Kidney (tissue), 14 donors: ENCODE measurements around the gene ARID5B. TPM values are rescaled to one million over a fixed set of nuclear protein-coding genes. Genes with fewer than 3 reads are reported as not detected.

Experiments
- DNase-seq, 5 donors: peaks; one replicate each; pipeline ENCODE4 v3.0.0-alpha.2; 2013 to 2020
- FAIRE-seq: peaks from 2 replicates; lab custom pipeline; 2012; peaks lifted over from hg19 to GRCh38; lab: Jason Lieb, UNC
- H3K27ac ChIP-seq, 2 donors: one replicate each; pipeline ENCODE4 v1.7.0; 2013; ENCODE audit warnings: low read depth in 2 of 2, low read length in 2 of 2, inconsistent platforms in 1 of 2
- H3K27me3 ChIP-seq: one replicate; pipeline ENCODE4 v1.7.1; 2013; ENCODE audit warnings: low read length, inconsistent platforms; ENCODE audit not compliant: control insufficient read depth, insufficient read depth
- H3K36me3 ChIP-seq, 3 donors: one replicate each; pipeline versions ENCODE4 v1.7.0 to v1.7.1; 2013; ENCODE audit warnings: low read length in 3 of 3, control low read depth in 1 of 3, inconsistent platforms in 1 of 3; ENCODE audit not compliant: insufficient read depth in 3 of 3, control insufficient read depth in 2 of 3
- H3K4me1 ChIP-seq, 3 donors: one replicate each; pipeline versions ENCODE4 v1.7.0 to v1.7.1; 2013; ENCODE audit warnings: low read length in 3 of 3, inconsistent platforms in 1 of 3, low read depth in 1 of 3; ENCODE audit not compliant: control insufficient read depth in 2 of 3, insufficient read depth in 2 of 3
- H3K4me3 ChIP-seq, 3 donors: one replicate each; pipeline versions ENCODE4 v1.7.0 to v1.8.1; 2013; ENCODE audit warnings: low read length in 3 of 3, control low read depth in 1 of 3, inconsistent platforms in 1 of 3
- H3K9ac ChIP-seq, 3 donors: one replicate each; pipeline versions ENCODE4 v1.7.0 to v1.7.1; 2013; ENCODE audit warnings: low read length in 3 of 3, control low read depth in 1 of 3, inconsistent platforms in 1 of 3
- H3K9me3 ChIP-seq, 3 donors: one replicate each; pipeline versions ENCODE4 v1.7.0 to v1.7.1; 2013; ENCODE audit warnings: low read length in 3 of 3, control low read depth in 1 of 3, inconsistent platforms in 1 of 3; ENCODE audit not compliant: control insufficient read depth in 2 of 3, insufficient read depth in 1 of 3
- intact Hi-C: fragments of 100-400 bp; cut with DNase I; formaldehyde crosslinking; loops from one replicate; pipeline ENCODE4 v1.11.1; 2022
- polyA plus RNA-seq: library from polyadenylated mRNA; stranded (reverse); fragments of 350-450 nt; fragmentation: Illumina TruSeq; extraction: RNeasy Lipid Tissue Mini Kit (QIAGEN cat#74804); gene quantifications from one replicate; pipeline ENCODE4 v1.2.3, GENCODE V29; 2014; ENCODE audit warnings: low read depth, low replicate concordance; ENCODE audit not compliant: insufficient read depth
- total RNA-seq: library from RNA; stranded (reverse); fragmentation: NEBNext Ultra II Directional; extraction: Animal tissue kit (Norgen Biotek cat#: 25700); gene quantifications from one replicate; pipeline ENCODE4 v1.2.1, GENCODE V29; 2021
- TF ChIP-seq, protein P1 (sequence below): IDR thresholded peaks from 3 replicates; pipeline ENCODE4 v1.5.1; 2012; ENCODE audit warnings: mild to moderate bottlenecking, moderate library complexity, borderline replicate concordance; ENCODE audit not compliant: insufficient read depth; ENCODE audit errors: extremely low read depth
- donor health status: control.
- donor health status: control.
- donor health status: control.
- donor health status: control.
- donor health status: control.
- donor health status: DM: yes; HTN: yes; CAD: no.
- donor health status: Normal renal cell carcinoma (clear cell type).

ARID5B gene
- total and polyA plus RNA-seq, 2 donors from 2014 or later: 8.6 to 77.9 TPM

- intact Hi-C loops: no loop called here
- H3K4me3 ChIP-seq: no peak overlapping the region
- no peak overlapping the region for H3K27ac ChIP-seq
- FAIRE-seq: no peak
- no peak for DNase-seq
- peaks cover 10 to 16% (median 11%) of the 10 kb centered on the region in 3 donors for H3K4me1 ChIP-seq
- no peaks in the 10 kb centered on the region for H3K9me3 ChIP-seq
- no peak overlapping the region for H3K9ac ChIP-seq
- H3K36me3 ChIP-seq: no peaks in the 10 kb centered on the region
- TF ChIP-seq, protein P1, sequence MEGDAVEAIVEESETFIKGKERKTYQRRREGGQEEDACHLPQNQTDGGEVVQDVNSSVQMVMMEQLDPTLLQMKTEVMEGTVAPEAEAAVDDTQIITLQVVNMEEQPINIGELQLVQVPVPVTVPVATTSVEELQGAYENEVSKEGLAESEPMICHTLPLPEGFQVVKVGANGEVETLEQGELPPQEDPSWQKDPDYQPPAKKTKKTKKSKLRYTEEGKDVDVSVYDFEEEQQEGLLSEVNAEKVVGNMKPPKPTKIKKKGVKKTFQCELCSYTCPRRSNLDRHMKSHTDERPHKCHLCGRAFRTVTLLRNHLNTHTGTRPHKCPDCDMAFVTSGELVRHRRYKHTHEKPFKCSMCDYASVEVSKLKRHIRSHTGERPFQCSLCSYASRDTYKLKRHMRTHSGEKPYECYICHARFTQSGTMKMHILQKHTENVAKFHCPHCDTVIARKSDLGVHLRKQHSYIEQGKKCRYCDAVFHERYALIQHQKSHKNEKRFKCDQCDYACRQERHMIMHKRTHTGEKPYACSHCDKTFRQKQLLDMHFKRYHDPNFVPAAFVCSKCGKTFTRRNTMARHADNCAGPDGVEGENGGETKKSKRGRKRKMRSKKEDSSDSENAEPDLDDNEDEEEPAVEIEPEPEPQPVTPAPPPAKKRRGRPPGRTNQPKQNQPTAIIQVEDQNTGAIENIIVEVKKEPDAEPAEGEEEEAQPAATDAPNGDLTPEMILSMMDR: no peak
- H3K27me3 ChIP-seq: no peaks in the 10 kb centered on the region
Observed at GRCh38 chr10:61991166-61991565, 89.7 kb downstream of the ARID5B start.

DNA sequence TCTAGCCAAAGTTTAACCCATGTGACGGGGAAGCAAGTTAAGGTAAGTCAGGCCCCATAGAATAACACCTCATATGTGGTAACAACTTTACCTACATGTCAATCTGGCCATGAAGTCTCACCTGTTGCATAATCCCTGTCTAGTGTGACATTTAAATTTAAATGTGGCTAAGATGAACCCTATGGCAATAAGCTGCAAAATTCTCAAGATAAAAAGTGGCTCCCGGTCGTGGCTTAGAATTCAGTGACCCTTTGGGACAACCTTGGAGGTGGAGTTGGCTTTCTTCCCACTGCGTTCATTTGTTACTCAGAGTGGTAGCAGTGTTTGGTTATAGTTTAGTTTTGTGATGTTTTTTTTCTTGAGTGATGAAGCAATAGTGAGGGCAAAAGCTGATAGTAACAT, 90.6 kb downstream of the ARID5B start:
- H3K27me3 ChIP-seq: no peaks in the 10 kb centered on the region
- peak overlapping the region; percentile 53 to 78 for H3K27ac ChIP-seq
- intact Hi-C loops: no loop called here
- peaks cover 8 to 10% (median 9%) of the 10 kb centered on the region in 3 donors for H3K4me1 ChIP-seq
- no peak for DNase-seq
- no peaks in the 10 kb centered on the region for H3K9me3 ChIP-seq
- TF ChIP-seq, protein P1: no peak
- FAIRE-seq: no peak
- H3K9ac ChIP-seq: peak overlapping the region in 1 of 3 donors; percentile 20
- no peak overlapping the region for H3K4me3 ChIP-seq
- no peaks in the 10 kb centered on the region for H3K36me3 ChIP-seq

- H3K36me3 ChIP-seq: no peaks in the 10 kb centered on the region
- H3K9ac ChIP-seq: peak overlapping the region in 2 of 3 donors; percentile 17 to 20
- H3K4me3 ChIP-seq: peak overlapping the region in 2 of 3 donors; percentile 8 to 19
- DNase-seq (peak in 1 of 5 donors; percentile 67), FAIRE-seq (peak; percentile 52)
- TF ChIP-seq, protein P1: no peak
- H3K27me3 ChIP-seq: no peaks in the 10 kb centered on the region
- H3K27ac ChIP-seq: peak overlapping the region; percentile 53 to 78
- H3K4me1 ChIP-seq: peaks cover 8 to 10% (median 9%) of the 10 kb centered on the region in 3 donors
- intact Hi-C loops: no loop called here
- no peaks in the 10 kb centered on the region for H3K9me3 ChIP-seq
Observed at GRCh38 chr10:61992671-61993668, 91.5 kb downstream of the ARID5B start.
